ENCODE results near the gene NUP62.

The NUP62 gene

DNA sequence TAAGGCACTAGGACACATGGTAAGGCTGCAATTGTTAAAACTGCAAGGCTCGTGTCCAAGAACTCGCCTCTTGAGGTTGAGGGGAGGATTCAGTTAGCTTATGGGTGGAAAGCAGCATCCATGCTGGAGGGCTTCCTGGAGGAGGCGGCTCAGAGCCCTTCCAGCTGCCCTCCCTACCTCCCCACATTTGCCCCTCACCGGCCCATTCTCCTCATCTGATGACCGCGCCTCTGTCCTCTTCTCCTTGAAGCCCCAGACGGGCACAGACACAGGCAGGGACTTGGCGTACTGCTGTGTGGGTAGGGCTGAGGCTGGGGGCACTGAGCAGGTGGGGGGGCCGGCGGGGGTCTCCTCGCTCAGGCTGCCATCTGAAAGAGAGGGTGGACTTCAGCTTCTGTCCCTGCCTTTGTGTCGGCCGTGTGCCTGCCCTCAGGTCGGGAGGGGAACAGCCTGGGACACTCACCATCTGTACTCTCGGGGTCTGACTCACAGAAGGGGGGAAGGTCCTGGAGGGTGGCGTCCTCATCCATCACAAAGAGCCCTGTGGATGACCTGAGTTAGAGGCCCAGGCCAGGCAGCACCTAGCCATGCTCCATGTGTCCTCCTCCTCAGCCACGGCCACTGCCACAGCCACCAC is 57.8 kb downstream of the NUP62 start:
- DNase-seq = no peak
- Mint-ChIP-seq H3K4me3 (peak overlapping the region; percentile 20), H3K27me3 (no peaks in the 10 kb centered on the region), H3K4me1 (peaks cover 37% of the 10 kb centered on the region), H3K27ac (peak overlapping the region; percentile 33), H3K36me3 (peaks cover 12% of the 10 kb centered on the region), H3K9me3 (no peaks in the 10 kb centered on the region)
- CTCF ChIA-PET = no interaction called here

DNA sequence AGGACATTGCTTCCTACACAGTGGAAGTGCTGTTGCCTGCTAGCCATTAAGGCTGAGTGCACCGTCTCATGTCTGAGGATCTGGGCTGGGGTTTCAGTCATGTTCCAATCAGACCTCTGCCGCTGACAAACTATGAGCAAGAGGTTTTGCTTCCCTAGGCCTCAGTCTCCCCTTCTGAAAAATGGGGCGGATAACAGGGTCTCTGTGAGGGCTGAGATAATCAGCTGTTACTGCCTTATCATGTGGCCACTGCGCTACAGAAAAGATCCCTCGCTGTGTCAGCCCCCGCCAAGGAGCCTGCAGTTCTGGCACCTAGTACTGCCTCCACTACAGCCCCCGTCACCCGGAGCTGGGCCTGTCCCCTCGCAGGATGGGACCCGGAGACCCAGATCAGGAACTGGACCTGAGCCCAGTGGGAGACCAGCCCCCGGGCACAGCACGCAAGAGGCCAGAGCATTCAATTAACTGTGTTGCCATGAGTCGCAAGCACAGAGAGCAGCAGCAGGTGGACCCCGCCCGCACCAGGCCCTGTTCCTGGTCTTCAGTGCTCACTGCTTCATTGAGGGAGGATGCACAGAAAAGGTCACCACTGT is 58.9 kb downstream of the NUP62 start:
- Mint-ChIP-seq H3K27me3 (no peaks in the 10 kb centered on the region), H3K4me1 (peaks cover 45% of the 10 kb centered on the region), H3K9me3 (no peaks in the 10 kb centered on the region), H3K4me3 (no peak overlapping the region), H3K36me3 (peaks cover 18% of the 10 kb centered on the region), H3K27ac (no peak overlapping the region)
- CTCF ChIA-PET = no interaction called here
- no peak for DNase-seq

DNA sequence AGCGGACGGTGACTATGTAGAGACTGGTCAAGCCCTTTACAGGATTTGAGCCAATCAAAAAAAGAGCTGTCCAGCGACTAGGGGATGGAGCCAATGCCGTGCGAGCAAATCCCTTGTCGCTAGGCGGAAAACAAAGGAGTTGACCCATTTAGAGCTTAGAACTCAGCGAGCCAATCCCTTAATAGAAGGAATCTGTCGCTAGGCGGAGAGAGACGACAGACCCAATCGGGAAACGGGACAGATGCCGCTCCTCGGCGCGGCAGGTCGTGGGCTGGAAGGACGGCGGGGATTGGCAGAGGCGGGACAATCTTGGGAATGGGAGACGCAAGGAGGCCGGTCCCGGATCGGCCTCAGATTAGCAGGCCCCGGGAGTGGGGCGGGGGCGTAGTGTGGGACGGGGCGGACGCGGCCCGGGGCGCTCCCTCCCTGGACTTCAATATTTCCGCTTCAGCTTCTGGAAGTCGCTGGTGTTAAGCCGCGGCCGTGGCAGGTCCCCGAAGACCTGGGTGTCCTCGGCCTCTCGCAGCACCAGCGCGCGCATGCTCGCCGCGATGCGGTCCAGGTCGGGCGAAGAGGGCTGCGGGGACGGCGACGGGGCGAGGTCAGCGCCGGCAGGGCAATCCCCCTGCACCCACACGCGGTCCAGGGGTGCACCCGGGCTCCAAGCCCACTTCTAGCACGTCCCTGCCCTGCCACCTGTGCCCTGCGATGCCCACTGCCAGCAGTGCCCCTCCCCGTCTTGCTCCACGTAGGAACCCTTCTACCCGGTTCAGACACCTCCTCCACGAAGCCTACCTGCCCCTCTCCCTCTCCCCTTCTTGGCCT is 59.6 kb downstream of the NUP62 start:
- CTCF ChIA-PET = interaction anchor here (1.1 kb wide), 1 partner anchor 26 kb away, joined by 3 read pairs; no protein-coding TSS in a partner anchor
- Mint-ChIP-seq H3K4me1 (peaks cover 46% of the 10 kb centered on the region), H3K9me3 (no peaks in the 10 kb centered on the region), H3K27ac (no peak overlapping the region), H3K4me3 (no peak overlapping the region), H3K27me3 (no peaks in the 10 kb centered on the region), H3K36me3 (peaks cover 23% of the 10 kb centered on the region)
- DNase-seq = peak; percentile 94

DNA sequence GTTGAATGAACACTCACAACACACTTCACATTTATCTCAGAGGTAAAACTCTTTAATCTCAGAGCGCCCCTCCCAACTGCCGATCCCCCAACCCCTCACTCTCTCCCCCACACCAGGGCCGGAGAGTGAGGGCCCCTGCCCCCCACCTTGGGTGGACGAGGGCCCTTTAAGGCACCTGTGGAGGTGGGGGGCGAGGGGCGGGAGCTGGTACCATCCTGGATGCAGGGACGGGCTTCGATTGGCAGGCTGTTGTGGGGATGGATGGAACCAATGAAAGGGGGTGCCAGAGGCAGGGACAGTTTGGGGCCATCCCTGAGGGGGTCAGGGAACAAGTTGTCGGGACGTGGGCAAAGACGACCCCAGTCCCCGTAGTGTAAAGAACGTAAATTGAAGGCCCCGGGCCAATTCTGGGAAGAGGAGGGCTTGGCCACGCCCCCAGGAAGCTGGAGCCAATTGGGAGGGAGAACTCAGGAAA is 60.3 kb downstream of the NUP62 start:
- DNase-seq = no peak
- peaks cover 50% of the 10 kb centered on the region for H3K4me1 Mint-ChIP-seq
- peaks cover 28% of the 10 kb centered on the region for H3K36me3 Mint-ChIP-seq
- H3K27me3 Mint-ChIP-seq = no peaks in the 10 kb centered on the region
- CTCF ChIA-PET = interaction anchor here (1.1 kb wide), 1 partner anchor 26 kb away, joined by 3 read pairs; no protein-coding TSS in a partner anchor
- no peak overlapping the region for H3K4me3 Mint-ChIP-seq
- no peaks in the 10 kb centered on the region for H3K9me3 Mint-ChIP-seq
- H3K27ac Mint-ChIP-seq = no peak overlapping the region

DNA sequence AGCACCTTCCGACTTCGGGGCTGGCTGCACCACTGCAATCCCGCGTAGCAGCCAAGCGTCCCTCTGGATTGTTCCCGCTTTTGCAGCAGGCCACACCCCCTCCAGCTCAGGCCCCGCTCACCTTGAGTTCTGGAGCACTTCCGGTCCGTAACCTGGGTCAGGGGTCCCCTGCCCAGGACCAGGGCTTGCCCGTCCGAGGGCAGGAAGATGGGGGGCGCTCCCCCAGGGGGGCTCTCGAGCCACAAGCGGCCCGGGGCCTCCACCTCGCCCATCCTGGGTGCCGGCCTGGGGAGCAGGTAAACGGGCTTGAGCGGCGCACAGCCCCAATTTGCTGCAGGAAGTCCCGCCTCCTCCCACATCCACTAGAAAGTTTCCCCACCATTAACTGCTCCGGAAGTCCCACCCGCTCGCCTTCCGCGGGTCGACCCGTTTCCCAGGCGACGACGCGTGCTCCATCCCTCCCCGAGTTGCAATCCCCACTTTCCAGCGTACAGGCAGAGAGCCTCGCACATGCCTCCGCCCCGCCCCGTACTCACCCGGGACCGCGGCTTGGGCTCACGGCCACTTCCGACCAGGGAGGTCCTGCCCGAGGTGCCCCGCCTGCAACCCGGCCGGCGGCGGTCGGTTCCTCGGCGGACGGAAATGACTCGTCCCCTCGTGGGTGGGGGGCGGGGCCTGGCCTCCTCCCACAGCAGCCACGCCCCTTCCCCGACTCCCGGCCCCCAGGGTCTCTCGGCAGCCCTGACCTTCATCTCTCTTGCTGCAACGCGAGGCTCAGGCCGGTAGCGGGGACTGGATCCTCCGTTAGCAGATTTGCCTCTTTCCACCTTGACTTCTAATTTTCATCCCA is 62.1 kb downstream of the NUP62 start, which contains the start of gene PNKP:
PNKP (minus strand) TSS at position 644 of the 850 bp plus-strand sequence; CDS start at position 272, 372 bp downstream.
- no peak within 1 kb of the TSS for H3K27ac Mint-ChIP-seq
- CTCF ChIA-PET = interaction anchor here (1.3 kb wide), 1 partner anchor 13 kb away, joined by 3 read pairs; no protein-coding TSS in a partner anchor
- peaks cover 38% of the 10 kb centered on the region for H3K36me3 Mint-ChIP-seq
- H3K9me3 Mint-ChIP-seq = no peaks in the 10 kb centered on the region
- peak; percentile 93 for DNase-seq
- peak within 1 kb of the TSS; percentile 99 for H3K4me3 Mint-ChIP-seq
- H3K4me1 Mint-ChIP-seq = peaks cover 50% of the 10 kb centered on the region
- H3K27me3 Mint-ChIP-seq = no peaks in the 10 kb centered on the region

DNA sequence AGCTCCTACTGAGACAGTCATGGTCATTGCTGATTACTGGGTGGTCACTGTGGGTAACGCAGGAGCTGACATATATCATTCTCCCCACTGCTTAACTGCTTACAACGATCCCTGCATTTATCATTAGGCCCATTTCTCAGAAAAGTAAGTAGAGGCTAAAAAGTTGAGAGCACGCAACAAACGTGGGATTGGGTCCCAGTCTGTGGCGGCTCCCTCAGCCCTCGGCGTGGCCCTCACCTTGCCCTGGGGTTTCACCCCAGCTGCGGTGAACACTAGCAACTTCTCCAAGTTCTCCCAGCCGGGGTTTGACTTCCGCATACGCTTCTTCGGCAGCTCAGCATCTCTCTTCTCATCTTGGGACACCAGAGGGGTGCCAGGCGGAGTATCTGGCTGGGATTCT is 64.4 kb downstream of the NUP62 start:
- Mint-ChIP-seq H3K27ac (no peak overlapping the region), H3K4me3 (no peak overlapping the region), H3K36me3 (peaks cover 41% of the 10 kb centered on the region), H3K9me3 (no peaks in the 10 kb centered on the region), H3K27me3 (no peaks in the 10 kb centered on the region), H3K4me1 (peaks cover 36% of the 10 kb centered on the region)
- DNase-seq = no peak
- CTCF ChIA-PET = interaction anchor here (1.1 kb wide), 1 partner anchor 26 kb away, joined by 3 read pairs; no protein-coding TSS in a partner anchor

DNA sequence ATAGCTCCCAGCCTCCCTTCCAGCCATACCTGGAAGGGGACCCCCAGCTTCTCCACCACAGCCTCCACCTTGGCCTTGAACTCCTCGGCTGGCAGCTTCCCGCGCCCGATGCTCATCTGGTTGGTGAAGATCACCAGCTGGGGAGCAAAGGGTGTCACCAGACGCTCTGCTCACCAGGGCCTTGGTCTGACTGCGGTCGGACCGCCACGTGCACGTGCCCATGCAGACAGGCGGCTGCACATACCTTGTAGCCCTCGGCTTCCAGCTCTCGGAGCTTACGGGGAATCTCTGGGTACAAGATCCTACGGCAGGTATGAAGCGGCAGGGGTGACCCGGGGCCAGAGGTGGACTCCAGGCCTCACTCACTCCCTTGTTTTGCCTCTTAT is 65.4 kb downstream of the NUP62 start:
- peak overlapping the region; percentile 28 for H3K27ac Mint-ChIP-seq
- no peak overlapping the region for H3K4me3 Mint-ChIP-seq
- DNase-seq = no peak
- no peaks in the 10 kb centered on the region for H3K27me3 Mint-ChIP-seq
- peaks cover 36% of the 10 kb centered on the region for H3K4me1 Mint-ChIP-seq
- H3K36me3 Mint-ChIP-seq = peaks cover 43% of the 10 kb centered on the region
- CTCF ChIA-PET = interaction anchor here (1.2 kb wide), 1 partner anchor 13 kb away, joined by 3 read pairs; no protein-coding TSS in a partner anchor
- H3K9me3 Mint-ChIP-seq = no peaks in the 10 kb centered on the region

DNA sequence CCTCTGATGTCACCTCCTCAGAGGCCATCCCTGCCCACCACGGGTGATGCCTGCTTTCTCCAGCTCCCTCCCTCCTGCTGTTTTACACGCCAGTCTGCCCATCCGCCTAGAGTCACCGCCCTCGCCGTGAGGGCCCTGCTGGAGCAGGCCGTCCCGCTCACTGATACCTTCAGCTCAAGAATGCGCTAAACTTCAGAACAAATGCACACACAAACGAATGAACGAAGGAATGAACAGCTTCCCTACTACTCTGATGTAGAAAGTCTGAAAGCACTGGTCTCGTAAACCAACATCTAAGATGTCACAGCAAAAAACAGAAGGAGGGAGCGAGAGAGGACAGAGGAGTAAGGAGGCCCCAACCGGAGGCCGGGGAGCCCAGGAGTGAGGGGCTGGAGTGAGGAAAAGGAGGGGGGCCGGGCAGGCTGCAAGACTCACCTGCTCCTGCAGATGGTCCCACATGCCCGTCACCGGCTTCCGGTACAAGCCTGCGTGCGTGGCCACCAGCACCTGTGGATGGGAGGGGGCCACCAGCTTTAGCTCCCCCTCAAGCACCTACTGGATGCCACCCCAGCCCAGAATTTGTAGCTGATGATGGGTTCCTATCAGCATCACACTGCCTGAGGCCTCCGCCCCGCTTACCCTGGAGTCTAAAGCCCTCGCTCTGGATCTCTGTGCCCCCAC is 65.9 kb downstream of the NUP62 start:
- Mint-ChIP-seq H3K4me3 (no peak overlapping the region), H3K27ac (peak overlapping the region; percentile 28), H3K36me3 (peaks cover 43% of the 10 kb centered on the region)

DNA sequence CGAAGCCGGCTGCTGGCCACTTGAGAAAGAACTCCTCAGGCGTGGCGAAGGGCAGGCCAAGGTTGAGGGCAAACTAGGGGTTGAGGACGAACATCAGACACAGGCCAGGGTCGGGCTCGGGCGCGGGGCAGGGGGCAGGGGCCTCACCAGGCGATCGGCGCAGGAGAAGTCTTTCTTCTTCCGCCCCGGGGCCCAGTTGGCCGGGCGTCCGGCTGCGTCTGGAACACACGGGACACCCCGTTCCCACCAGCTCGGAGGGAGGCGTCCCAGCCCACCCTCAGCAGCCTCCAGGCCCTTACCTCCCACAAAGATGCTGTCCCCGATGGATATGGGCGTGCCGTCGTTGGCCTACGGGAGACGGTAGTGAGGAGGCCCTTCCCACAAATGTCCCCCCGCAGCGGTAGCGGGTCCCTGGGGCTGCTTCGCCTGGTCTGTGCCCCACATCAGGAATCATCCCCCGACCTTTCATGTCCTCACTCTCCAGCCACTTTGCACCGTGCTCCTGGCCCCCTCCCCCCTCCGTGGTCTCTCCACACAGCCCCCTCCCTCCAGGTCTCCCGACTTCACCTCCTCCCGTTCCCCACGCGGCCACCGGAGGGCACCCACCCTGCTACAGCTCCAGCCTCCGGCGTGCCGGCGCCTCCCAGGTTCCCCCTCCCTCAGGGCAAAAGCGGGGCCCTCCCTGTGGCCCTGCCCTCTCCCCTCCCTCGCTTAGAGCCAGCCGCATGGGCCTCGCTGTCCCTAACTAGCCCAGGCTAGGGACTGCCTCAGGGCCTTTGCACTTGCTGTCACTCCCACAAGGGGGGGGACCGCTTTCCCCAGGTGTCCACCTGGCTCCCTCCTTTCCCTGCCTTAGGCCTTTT is 66.7 kb downstream of the NUP62 start:
- H3K4me3 Mint-ChIP-seq = no peak overlapping the region
- H3K36me3 Mint-ChIP-seq = peaks cover 44% of the 10 kb centered on the region
- peaks cover 36% of the 10 kb centered on the region for H3K4me1 Mint-ChIP-seq
- H3K27me3 Mint-ChIP-seq = no peaks in the 10 kb centered on the region
- peak; percentile 44 for DNase-seq
- no peaks in the 10 kb centered on the region for H3K9me3 Mint-ChIP-seq
- no peak overlapping the region for H3K27ac Mint-ChIP-seq
- CTCF ChIA-PET = no interaction called here

More for the DNA sequence above, 65.9 kb downstream of the NUP62 start:
- Mint-ChIP-seq H3K27me3 (no peaks in the 10 kb centered on the region), H3K4me1 (peaks cover 36% of the 10 kb centered on the region), H3K9me3 (no peaks in the 10 kb centered on the region)
- DNase-seq = no peak
- CTCF ChIA-PET = interaction anchor here (1.2 kb wide), 1 partner anchor 13 kb away, joined by 3 read pairs; no protein-coding TSS in a partner anchor

DNA sequence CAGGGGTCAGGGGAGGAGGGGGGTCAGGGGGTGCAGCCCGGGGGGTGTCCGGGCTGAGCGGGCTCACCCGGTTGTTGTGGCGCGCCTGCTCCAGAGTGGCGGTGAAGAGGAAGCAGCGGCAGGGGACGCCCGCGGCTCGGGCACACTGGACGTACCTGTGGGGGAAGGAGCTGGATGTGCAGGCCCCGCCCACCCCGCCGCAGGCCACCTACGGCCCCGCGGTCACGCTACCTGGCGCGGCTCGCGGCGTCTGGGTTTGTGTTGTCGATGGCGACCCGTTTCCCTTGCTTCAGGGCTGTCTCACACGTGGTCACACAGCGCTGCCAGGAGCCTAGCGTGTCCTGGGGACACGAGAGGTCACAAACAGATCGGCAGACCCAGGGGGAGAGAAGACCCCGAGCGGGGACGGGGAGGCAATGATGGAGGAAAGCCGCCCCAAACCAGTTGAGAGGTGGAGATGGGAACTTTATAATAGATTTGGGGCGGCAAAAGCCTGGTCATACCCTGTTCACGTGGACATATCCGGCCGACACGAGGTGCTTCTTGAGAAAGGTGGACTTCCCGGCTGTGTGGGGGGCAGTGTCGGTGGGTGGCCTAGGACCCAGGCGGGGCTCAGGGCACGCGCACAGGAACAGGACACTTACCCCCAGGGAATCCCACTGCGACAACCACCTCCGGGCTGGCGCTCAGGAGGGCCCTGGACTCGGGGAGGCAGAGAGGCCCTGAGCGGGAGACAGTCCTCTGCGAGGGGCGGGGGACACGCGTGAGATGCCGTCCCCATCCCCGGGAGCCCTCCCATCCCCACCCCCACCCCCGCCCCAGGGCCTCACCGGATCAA is 67.5 kb downstream of the NUP62 start:
- Mint-ChIP-seq H3K36me3 (peaks cover 46% of the 10 kb centered on the region), H3K9me3 (no peaks in the 10 kb centered on the region), H3K4me1 (peaks cover 31% of the 10 kb centered on the region), H3K4me3 (no peak overlapping the region), H3K27ac (no peak overlapping the region), H3K27me3 (no peaks in the 10 kb centered on the region)
- CTCF ChIA-PET = interaction anchor here (1.0 kb wide), 1 partner anchor 10 kb away, joined by 3 read pairs; no protein-coding TSS in a partner anchor
- DNase-seq = no peak

DNA sequence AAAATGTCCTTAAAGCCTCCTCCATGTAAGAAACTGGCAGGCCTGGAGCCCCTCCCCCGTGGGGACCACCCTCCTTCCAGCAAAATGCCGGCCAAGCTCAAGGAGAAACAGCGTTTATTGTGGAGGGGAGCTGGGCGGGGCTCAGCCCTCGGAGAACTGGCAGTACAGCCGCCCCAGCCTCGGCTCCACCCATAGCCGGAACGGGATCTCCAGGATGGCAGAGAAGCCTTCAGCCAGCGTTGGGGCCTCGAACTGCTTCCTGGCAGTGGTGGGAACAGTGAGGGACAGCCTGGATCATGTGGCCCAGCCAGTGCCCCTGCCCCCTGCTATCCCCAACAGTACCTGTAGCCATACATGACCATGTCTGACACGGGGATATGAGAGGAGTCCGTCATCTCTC is 68.2 kb downstream of the NUP62 start:
- Mint-ChIP-seq H3K9me3 (no peaks in the 10 kb centered on the region), H3K4me3 (no peak overlapping the region), H3K4me1 (peaks cover 25% of the 10 kb centered on the region), H3K27ac (no peak overlapping the region), H3K36me3 (peaks cover 41% of the 10 kb centered on the region), H3K27me3 (no peaks in the 10 kb centered on the region)
- no peak for DNase-seq
- CTCF ChIA-PET = interaction anchor here (1.0 kb wide), 1 partner anchor 9 kb away, joined by 3 read pairs; no protein-coding TSS in a partner anchor
